ENCODE results near the gene CACNG3. TPM values are rescaled to one million over a fixed set of nuclear protein-coding genes. Genes with fewer than 3 reads are reported as not detected.
"Not testable (repeated sequence)": the region's sequence is repeated elsewhere in the genome, so short reads cannot be mapped to it uniquely, and the experiment has no call there.

The CACNG3 gene
- total and polyA plus RNA-seq, 3 experiments from 2014 or later = not detected

DNA sequence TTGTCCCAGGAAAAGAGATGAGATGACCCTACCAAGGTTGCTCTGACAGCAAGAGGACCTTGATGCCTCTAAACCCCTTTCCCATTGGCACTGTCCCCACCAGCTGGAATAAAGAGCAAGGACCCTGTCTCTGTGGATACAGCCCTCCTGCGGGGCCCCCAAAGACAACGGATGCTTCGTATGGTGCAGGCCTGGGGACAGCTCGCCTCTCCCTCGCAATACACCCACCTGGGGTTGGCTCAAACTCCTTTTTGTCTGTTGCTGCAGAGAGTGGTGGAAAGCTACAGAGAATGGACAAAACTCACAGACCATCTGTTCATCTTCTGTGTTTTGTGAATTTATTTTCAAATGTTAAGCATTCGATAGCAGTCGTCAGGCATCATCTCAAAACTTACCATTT, 27.6 kb upstream of the CACNG3 start:
- H3K27me3 Mint-ChIP-seq = peaks cover 11 to 27% of the 10 kb centered on the region in 2 donors
- Histone ChIP-seq H3K4me3 (ENCODE audit: low read length) (no peak overlapping the region), H3K36me3 (ENCODE audit: insufficient read depth, low read length) (no peaks in the 10 kb centered on the region), H3K27me3 (ENCODE audit: insufficient read depth, low read length, poor library complexity, severe bottlenecking) (no peaks in the 10 kb centered on the region), H3K27ac (ENCODE audit: low read depth, low read length) (no peak overlapping the region), H3K4me1 (ENCODE audit: insufficient read depth, low read length) (no peaks in the 10 kb centered on the region), H3K9me3 (ENCODE audit: low read length) (no peaks in the 10 kb centered on the region)
- H3K4me1 Mint-ChIP-seq = no peaks in the 10 kb centered on the region
- H3K27ac Mint-ChIP-seq = no peak overlapping the region
- ChIA-PET CTCF (no interaction called here), POLR2A (no interaction called here)
- H3K9me3 Mint-ChIP-seq = peaks cover 0 to 2% (median 0%) of the 10 kb centered on the region in 5 donors
- H3K36me3 Mint-ChIP-seq = no peaks in the 10 kb centered on the region
- H3K4me3 Mint-ChIP-seq = no peak overlapping the region
- DNase-seq = no peak

DNA sequence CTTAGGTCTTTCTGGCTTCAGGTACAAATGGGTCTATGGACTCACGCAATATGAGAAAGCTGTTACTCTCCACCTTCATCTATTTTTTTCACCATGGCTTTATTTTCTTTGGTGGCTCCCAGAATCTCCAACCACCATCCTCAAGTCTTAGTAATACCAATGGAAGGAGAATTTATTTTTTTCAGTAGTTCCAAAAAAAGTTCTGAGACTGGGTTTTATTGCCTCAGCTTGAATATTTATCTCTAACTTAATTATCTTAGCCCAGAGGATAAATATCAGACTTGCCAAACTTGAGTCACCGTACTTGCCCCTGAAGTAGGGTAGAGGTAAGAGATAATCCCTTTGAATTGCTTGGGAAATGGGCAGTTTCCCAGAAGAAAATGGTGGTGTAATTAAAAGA, 23.2 kb upstream of the CACNG3 start:
- H3K27ac Mint-ChIP-seq = no peak overlapping the region
- ChIA-PET CTCF (no interaction called here), POLR2A (no interaction called here)
- H3K27me3 Mint-ChIP-seq = peaks cover 17 to 54% of the 10 kb centered on the region in 2 donors
- no peak for DNase-seq
- Histone ChIP-seq H3K27me3 (ENCODE audit: insufficient read depth, low read length, poor library complexity, severe bottlenecking) (no peaks in the 10 kb centered on the region), H3K4me3 (ENCODE audit: low read length) (no peak overlapping the region), H3K36me3 (ENCODE audit: insufficient read depth, low read length) (no peaks in the 10 kb centered on the region), H3K27ac (ENCODE audit: low read depth, low read length) (no peak overlapping the region), H3K9me3 (ENCODE audit: low read length) (no peaks in the 10 kb centered on the region), H3K4me1 (ENCODE audit: insufficient read depth, low read length) (no peaks in the 10 kb centered on the region)
- H3K36me3 Mint-ChIP-seq = peaks cover 0 to 3% (median 2%) of the 10 kb centered on the region in 3 donors
- H3K4me3 Mint-ChIP-seq = no peak overlapping the region
- peaks cover 0 to 15% (median 8%) of the 10 kb centered on the region in 5 donors for H3K9me3 Mint-ChIP-seq
- no peaks in the 10 kb centered on the region for H3K4me1 Mint-ChIP-seq

DNA sequence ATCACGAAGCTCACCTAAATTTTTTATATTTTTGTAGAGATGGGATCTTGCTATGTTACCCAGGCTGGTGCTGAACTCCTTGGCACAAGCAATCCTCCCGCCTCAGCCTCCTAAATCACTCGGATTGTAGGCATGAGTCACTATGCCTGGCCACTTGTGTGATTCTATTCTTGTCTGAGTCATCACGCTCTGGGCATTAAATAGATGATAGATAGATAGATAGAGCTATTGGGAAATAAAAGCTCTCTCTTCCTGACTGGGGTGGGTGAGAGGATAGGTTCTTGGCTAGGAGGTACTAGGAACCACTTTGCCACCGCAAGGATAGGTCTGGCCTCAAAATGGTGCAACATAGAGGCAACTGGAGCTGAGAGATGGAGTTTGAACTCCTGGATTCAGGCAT, 21.4 kb upstream of the CACNG3 start:
- Mint-ChIP-seq H3K27me3 (peaks cover 15 to 59% of the 10 kb centered on the region in 2 donors), H3K9me3 (peaks cover 3 to 25% (median 16%) of the 10 kb centered on the region in 5 donors), H3K36me3 (peaks cover 0 to 6% (median 2%) of the 10 kb centered on the region in 3 donors), H3K4me3 (no peak overlapping the region), H3K4me1 (no peaks in the 10 kb centered on the region), H3K27ac (no peak overlapping the region)
- POLR2A ChIA-PET = no interaction called here
- CTCF ChIA-PET = interaction anchor here (0.8 kb wide), 1 partner anchor 9 kb away, joined by 3 read pairs; no protein-coding TSS in a partner anchor
- H3K27ac ChIP-seq (ENCODE audit: low read depth, low read length) = no peak overlapping the region
- no peaks in the 10 kb centered on the region for H3K36me3 ChIP-seq (ENCODE audit: insufficient read depth, low read length)
- no peak overlapping the region for H3K4me3 ChIP-seq (ENCODE audit: low read length)
- DNase-seq = no peak
- no peaks in the 10 kb centered on the region for H3K4me1 ChIP-seq (ENCODE audit: insufficient read depth, low read length)
- no peaks in the 10 kb centered on the region for H3K9me3 ChIP-seq (ENCODE audit: low read length)
- no peaks in the 10 kb centered on the region for H3K27me3 ChIP-seq (ENCODE audit: insufficient read depth, low read length, poor library complexity, severe bottlenecking)

DNA sequence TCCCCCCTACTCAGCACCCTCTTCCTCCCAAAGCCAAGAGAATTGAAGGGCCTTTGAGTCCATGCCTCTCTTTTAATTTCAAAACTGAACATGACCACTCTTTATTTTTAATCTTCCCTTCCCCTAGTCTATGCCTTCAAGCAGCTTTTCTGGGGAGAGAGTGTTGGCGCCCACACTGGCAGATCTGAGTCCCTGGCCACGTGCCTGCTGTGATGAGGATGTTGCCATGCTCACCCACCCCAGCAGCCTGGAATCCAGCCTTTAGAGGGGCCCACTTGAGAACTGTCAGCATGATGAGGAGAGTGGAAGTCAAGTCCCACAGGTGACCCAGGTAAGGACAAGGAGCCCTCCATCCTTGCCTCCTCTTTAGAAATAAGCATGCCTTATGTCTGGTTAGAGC, 20.3 kb upstream of the CACNG3 start:
- Histone ChIP-seq H3K27me3 (ENCODE audit: insufficient read depth, low read length, poor library complexity, severe bottlenecking) (no peaks in the 10 kb centered on the region), H3K4me3 (ENCODE audit: low read length) (no peak overlapping the region), H3K4me1 (ENCODE audit: insufficient read depth, low read length) (no peaks in the 10 kb centered on the region), H3K9me3 (ENCODE audit: low read length) (no peaks in the 10 kb centered on the region), H3K36me3 (ENCODE audit: insufficient read depth, low read length) (no peaks in the 10 kb centered on the region), H3K27ac (ENCODE audit: low read depth, low read length) (no peak overlapping the region)
- H3K4me3 Mint-ChIP-seq = no peak overlapping the region
- no peaks in the 10 kb centered on the region for H3K4me1 Mint-ChIP-seq
- H3K27ac Mint-ChIP-seq = no peak overlapping the region
- peaks cover 0 to 6% (median 2%) of the 10 kb centered on the region in 3 donors for H3K36me3 Mint-ChIP-seq
- peaks cover 3 to 25% (median 16%) of the 10 kb centered on the region in 5 donors for H3K9me3 Mint-ChIP-seq
- POLR2A ChIA-PET = no interaction called here
- no peak for DNase-seq
- CTCF ChIA-PET = no interaction called here
- H3K27me3 Mint-ChIP-seq = peaks cover 11 to 53% of the 10 kb centered on the region in 2 donors

DNA sequence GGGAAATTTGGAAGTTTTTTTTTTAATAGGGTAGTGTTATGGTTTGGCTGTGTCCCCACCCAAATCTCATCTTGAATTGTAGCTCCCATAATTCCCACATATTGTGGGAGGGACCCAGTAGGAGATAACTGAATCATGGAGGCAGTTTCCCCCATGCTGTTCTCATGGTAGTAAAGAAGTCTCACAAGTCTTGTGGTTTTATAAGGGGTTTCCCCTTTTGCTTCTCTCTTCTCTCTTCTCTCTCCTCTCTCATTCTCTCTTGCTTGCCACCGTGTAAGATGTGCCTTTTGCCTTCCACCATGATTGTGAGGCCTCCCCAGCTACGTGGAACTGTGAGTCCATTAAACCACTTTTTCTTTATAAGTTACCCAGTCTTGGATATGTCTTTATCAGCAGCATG, 17.3 kb upstream of the CACNG3 start:
- H3K4me3 ChIP-seq (ENCODE audit: low read length); H3K9me3 ChIP-seq (ENCODE audit: low read length); H3K36me3 ChIP-seq (ENCODE audit: insufficient read depth, low read length); H3K27me3 ChIP-seq (ENCODE audit: insufficient read depth, low read length, poor library complexity, severe bottlenecking); POLR2A ChIA-PET; H3K4me1 Mint-ChIP-seq; H3K27ac ChIP-seq (ENCODE audit: low read depth, low read length); CTCF ChIA-PET; H3K36me3 Mint-ChIP-seq; H3K4me3 Mint-ChIP-seq; DNase-seq; H3K4me1 ChIP-seq (ENCODE audit: insufficient read depth, low read length); H3K27ac Mint-ChIP-seq: not testable (repeated sequence)
- H3K27me3 Mint-ChIP-seq = peaks cover 13 to 47% of the 10 kb centered on the region in 2 donors
- peaks cover 3 to 25% (median 16%) of the 10 kb centered on the region in 5 donors for H3K9me3 Mint-ChIP-seq

DNA sequence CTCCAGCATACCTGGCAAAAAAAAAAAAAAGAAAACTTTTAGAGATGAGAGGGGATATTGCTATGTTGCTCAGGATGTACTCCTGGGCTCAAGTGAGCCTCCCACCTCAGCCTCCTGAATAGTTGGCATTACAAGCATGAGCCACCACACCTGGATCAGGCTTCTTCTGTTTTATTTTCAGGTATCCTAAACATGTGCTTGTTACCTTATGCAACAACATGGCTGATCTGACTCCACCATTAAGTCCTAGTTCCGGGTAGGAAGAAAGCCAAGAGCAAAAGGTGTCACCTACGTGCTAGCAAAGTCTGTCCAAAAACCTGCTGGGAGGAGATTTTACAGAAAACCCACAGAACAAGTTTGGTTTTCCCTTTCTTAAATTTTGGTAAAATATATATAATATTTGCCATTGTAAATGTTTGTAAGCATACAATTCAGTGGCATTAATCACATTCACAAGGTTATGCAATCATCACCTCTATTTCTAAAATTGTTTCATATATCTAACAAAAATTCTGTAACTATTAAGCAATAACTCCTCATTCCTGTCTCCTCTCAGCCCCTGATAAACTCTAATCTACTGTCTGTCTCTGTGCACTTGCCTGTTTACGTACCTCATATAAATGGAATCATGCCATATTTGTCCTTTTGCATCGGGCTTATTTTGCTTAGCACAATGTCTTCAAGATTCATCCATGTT, 9.1 kb upstream of the CACNG3 start:
- Mint-ChIP-seq H3K4me1 (peaks cover 0 to 3% (median 3%) of the 10 kb centered on the region in 3 donors), H3K27me3 (peaks cover 8 to 51% of the 10 kb centered on the region in 2 donors), H3K4me3 (no peak overlapping the region), H3K27ac (no peak overlapping the region), H3K9me3 (no peaks in the 10 kb centered on the region), H3K36me3 (no peaks in the 10 kb centered on the region)
- Histone ChIP-seq H3K9me3 (ENCODE audit: low read length) (no peaks in the 10 kb centered on the region), H3K27me3 (ENCODE audit: insufficient read depth, low read length, poor library complexity, severe bottlenecking) (peaks cover 7% of the 10 kb centered on the region), H3K27ac (ENCODE audit: low read depth, low read length) (no peak overlapping the region), H3K36me3 (ENCODE audit: insufficient read depth, low read length) (no peaks in the 10 kb centered on the region), H3K4me3 (ENCODE audit: low read length) (no peak overlapping the region), H3K4me1 (ENCODE audit: insufficient read depth, low read length) (no peaks in the 10 kb centered on the region)
- POLR2A ChIA-PET = no interaction called here
- CTCF ChIA-PET = no interaction called here
- no peak for DNase-seq

DNA sequence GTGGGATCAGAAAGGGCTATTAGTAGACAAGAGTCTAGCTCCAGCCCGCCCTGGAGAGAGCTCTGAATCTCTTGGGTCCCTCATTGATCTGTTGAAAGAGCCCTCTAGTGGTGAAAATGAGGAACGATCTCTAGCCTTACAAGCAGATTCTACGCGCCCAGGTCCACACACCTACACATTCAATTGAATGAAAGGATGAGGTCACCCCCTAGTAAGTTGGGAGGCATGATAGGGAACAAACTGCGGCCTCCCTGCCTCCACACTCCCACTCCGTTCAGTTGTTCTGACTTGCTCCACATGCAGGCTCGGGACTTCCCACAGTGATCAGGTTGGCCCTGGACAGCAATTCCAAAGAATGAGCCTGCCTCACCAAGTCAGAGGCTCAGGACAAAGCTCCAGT, 2.9 kb upstream of the CACNG3 start:
- DNase-seq = peak in 4 of 5 donors; percentile 8 to 51 (median 40)
- H3K27me3 Mint-ChIP-seq = peaks cover 53 to 65% of the 10 kb centered on the region in 2 donors
- no peaks in the 10 kb centered on the region for H3K36me3 ChIP-seq (ENCODE audit: insufficient read depth, low read length)
- H3K4me3 Mint-ChIP-seq = no peak overlapping the region
- no peaks in the 10 kb centered on the region for H3K9me3 Mint-ChIP-seq
- CTCF ChIA-PET = interaction anchor here (0.6 to 3.5 kb wide), 16 partner anchors 9 to 518 kb away, joined by 3 to 35 read pairs (median 4); no protein-coding TSS in a partner anchor
- H3K27ac Mint-ChIP-seq = no peak overlapping the region
- peaks cover 19% of the 10 kb centered on the region for H3K27me3 ChIP-seq (ENCODE audit: insufficient read depth, low read length, poor library complexity, severe bottlenecking)
- no peaks in the 10 kb centered on the region for H3K36me3 Mint-ChIP-seq
- no peak overlapping the region for H3K27ac ChIP-seq (ENCODE audit: low read depth, low read length)
- peaks cover 4 to 10% (median 5%) of the 10 kb centered on the region in 3 donors for H3K4me1 Mint-ChIP-seq
- H3K4me1 ChIP-seq (ENCODE audit: insufficient read depth, low read length) = no peaks in the 10 kb centered on the region
- H3K4me3 ChIP-seq (ENCODE audit: low read length) = no peak overlapping the region
- POLR2A ChIA-PET = no interaction called here
- no peaks in the 10 kb centered on the region for H3K9me3 ChIP-seq (ENCODE audit: low read length)

DNA sequence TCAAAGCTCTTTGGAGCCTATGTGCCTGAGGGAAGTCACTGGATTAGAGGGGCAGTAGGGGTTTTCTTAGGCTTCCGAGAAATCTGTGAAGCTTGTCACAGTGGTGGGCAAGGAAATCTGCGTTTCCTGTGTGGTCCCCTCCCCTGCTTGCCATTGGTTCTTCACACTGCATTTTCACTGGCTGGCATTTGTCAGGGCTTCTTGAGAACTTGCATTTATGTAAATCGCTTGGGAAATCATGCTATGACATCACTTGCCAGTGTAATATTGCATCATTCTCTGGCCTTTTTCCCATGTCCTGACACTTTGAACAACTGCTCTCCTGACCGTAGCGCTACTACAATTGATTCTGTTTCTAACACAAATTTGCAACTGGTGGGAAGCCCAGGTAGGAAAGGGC, 1.8 kb downstream of the CACNG3 start:
- Histone ChIP-seq H3K36me3 (ENCODE audit: insufficient read depth, low read length) (no peaks in the 10 kb centered on the region), H3K4me1 (ENCODE audit: insufficient read depth, low read length) (no peaks in the 10 kb centered on the region), H3K9me3 (ENCODE audit: low read length) (no peaks in the 10 kb centered on the region), H3K27ac (ENCODE audit: low read depth, low read length) (no peak overlapping the region), H3K27me3 (ENCODE audit: insufficient read depth, low read length, poor library complexity, severe bottlenecking) (peaks cover 19% of the 10 kb centered on the region), H3K4me3 (ENCODE audit: low read length) (no peak overlapping the region)
- Mint-ChIP-seq H3K36me3 (no peaks in the 10 kb centered on the region), H3K27me3 (peaks cover 56 to 91% of the 10 kb centered on the region in 2 donors), H3K27ac (no peak overlapping the region), H3K4me3 (no peak overlapping the region), H3K9me3 (peaks cover 0 to 2% (median 0%) of the 10 kb centered on the region in 5 donors), H3K4me1 (peaks cover 1 to 7% (median 5%) of the 10 kb centered on the region in 3 donors)
- POLR2A ChIA-PET = no interaction called here
- DNase-seq = no peak
- CTCF ChIA-PET = no interaction called here

Measured in CD8-positive, alpha-beta memory T cell (primary cell).